Measurements from ENCODE around the gene CPSF4L. TPM values are rescaled to one million over a fixed set of nuclear protein-coding genes. Genes with fewer than 3 reads are reported as not detected.

Gene CPSF4L
- total RNA-seq, 1 donor from 2014 or later: not detected

DNA sequence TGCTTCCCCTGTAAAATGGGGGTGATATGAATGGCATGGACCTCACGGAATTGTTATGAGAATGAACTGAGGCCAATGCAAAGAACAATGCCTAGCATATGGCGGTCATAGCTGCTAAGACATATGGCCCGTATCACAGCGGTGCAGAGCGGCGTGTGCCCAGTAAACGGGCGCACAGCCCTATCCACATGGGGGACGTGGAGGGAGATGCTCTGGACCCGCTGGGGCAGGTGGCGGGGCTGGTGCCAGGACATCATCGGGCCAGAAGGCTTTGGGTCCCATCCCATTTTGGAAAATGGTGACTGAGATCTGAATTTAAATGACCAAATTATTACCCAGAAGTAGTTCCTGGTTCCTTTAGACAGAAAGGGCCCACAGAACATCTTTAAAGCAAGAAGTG lies 18.5 kb upstream of the CPSF4L start:
- H3K27me3 ChIP-seq (ENCODE audit: insufficient read depth, low read length): no peaks in the 10 kb centered on the region
- no peak overlapping the region for H3K4me2 ChIP-seq (ENCODE audit: low read length)
- H3K27ac ChIP-seq (ENCODE audit: low read depth, low read length): no peak overlapping the region
- no peak overlapping the region for H3K27ac Mint-ChIP-seq (ENCODE audit: unreplicated experiment)
- peaks cover 18% of the 10 kb centered on the region for H4K20me1 ChIP-seq (ENCODE audit: insufficient read depth, low read length)
- H3K4me1 ChIP-seq (ENCODE audit: insufficient read depth, low read length): no peaks in the 10 kb centered on the region
- DNase-seq (ENCODE audit: low read depth): no peak
- no peak for FAIRE-seq
- peaks cover 16% of the 10 kb centered on the region for H3K4me1 Mint-ChIP-seq (ENCODE audit: low read depth, unreplicated experiment)
- H2AFZ ChIP-seq (ENCODE audit: low read depth, low read length): no peak overlapping the region
- peaks cover 2% of the 10 kb centered on the region for H3K36me3 Mint-ChIP-seq (ENCODE audit: low read depth, unreplicated experiment)
- peaks cover 4% of the 10 kb centered on the region for H3K27me3 Mint-ChIP-seq (ENCODE audit: low read depth, unreplicated experiment)
- H3K9me3 ChIP-seq (ENCODE audit: insufficient read depth, low read depth, low read length): no peaks in the 10 kb centered on the region
- H3K9ac ChIP-seq (ENCODE audit: low read length): no peak overlapping the region
- peaks cover 4% of the 10 kb centered on the region for H3K79me2 ChIP-seq (ENCODE audit: insufficient read depth, low read length)
- H3K36me3 ChIP-seq (ENCODE audit: insufficient read depth, low read length): peaks cover 2% of the 10 kb centered on the region
- no peaks in the 10 kb centered on the region for H3K9me3 Mint-ChIP-seq (ENCODE audit: unreplicated experiment)
- H3K4me3 ChIP-seq (ENCODE audit: insufficient read depth, low read depth, low read length): no peak overlapping the region
- peak overlapping the region; percentile 27 for H3K4me3 Mint-ChIP-seq (ENCODE audit: unreplicated experiment)
- TF ChIP-seq, protein P1, sequence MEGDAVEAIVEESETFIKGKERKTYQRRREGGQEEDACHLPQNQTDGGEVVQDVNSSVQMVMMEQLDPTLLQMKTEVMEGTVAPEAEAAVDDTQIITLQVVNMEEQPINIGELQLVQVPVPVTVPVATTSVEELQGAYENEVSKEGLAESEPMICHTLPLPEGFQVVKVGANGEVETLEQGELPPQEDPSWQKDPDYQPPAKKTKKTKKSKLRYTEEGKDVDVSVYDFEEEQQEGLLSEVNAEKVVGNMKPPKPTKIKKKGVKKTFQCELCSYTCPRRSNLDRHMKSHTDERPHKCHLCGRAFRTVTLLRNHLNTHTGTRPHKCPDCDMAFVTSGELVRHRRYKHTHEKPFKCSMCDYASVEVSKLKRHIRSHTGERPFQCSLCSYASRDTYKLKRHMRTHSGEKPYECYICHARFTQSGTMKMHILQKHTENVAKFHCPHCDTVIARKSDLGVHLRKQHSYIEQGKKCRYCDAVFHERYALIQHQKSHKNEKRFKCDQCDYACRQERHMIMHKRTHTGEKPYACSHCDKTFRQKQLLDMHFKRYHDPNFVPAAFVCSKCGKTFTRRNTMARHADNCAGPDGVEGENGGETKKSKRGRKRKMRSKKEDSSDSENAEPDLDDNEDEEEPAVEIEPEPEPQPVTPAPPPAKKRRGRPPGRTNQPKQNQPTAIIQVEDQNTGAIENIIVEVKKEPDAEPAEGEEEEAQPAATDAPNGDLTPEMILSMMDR (IDR thresholded peaks at IDR 0.05; ENCODE audit: insufficient read depth, low read depth, low read length): no peak
- no peak for TF ChIP-seq EZH2 (IDR thresholded peaks at IDR 0.05; ENCODE audit: insufficient read depth, low read length)

- Mint-ChIP-seq H3K27me3 (ENCODE audit: low read depth, unreplicated experiment) (peaks cover 4% of the 10 kb centered on the region), H3K9me3 (ENCODE audit: unreplicated experiment) (no peaks in the 10 kb centered on the region), H3K27ac (ENCODE audit: unreplicated experiment) (no peak overlapping the region), H3K4me1 (ENCODE audit: low read depth, unreplicated experiment) (peaks cover 16% of the 10 kb centered on the region), H3K36me3 (ENCODE audit: low read depth, unreplicated experiment) (peaks cover 2% of the 10 kb centered on the region), H3K4me3 (ENCODE audit: unreplicated experiment) (no peak overlapping the region)
- Histone ChIP-seq H3K4me3 (ENCODE audit: insufficient read depth, low read depth, low read length) (no peak overlapping the region), H4K20me1 (ENCODE audit: insufficient read depth, low read length) (peaks cover 13% of the 10 kb centered on the region), H3K36me3 (ENCODE audit: insufficient read depth, low read length) (no peaks in the 10 kb centered on the region), H3K9me3 (ENCODE audit: insufficient read depth, low read depth, low read length) (no peaks in the 10 kb centered on the region), H3K4me1 (ENCODE audit: insufficient read depth, low read length) (no peaks in the 10 kb centered on the region), H3K79me2 (ENCODE audit: insufficient read depth, low read length) (no peaks in the 10 kb centered on the region), H3K27me3 (ENCODE audit: insufficient read depth, low read length) (no peaks in the 10 kb centered on the region), H3K9ac (ENCODE audit: low read length) (no peak overlapping the region), H3K27ac (ENCODE audit: low read depth, low read length) (no peak overlapping the region), H2AFZ (ENCODE audit: low read depth, low read length) (no peak overlapping the region), H3K4me2 (ENCODE audit: low read length) (no peak overlapping the region)
- DNase-seq (ENCODE audit: low read depth) (no peak), FAIRE-seq (no peak)
- TF ChIP-seq, protein P1 (IDR thresholded peaks at IDR 0.05; ENCODE audit: insufficient read depth, low read depth, low read length): no peak
- TF ChIP-seq EZH2 (IDR thresholded peaks at IDR 0.05; ENCODE audit: insufficient read depth, low read length): no peak
Observed at GRCh38 chr17:73279704-73280103, 18.0 kb upstream of the CPSF4L start.

DNA sequence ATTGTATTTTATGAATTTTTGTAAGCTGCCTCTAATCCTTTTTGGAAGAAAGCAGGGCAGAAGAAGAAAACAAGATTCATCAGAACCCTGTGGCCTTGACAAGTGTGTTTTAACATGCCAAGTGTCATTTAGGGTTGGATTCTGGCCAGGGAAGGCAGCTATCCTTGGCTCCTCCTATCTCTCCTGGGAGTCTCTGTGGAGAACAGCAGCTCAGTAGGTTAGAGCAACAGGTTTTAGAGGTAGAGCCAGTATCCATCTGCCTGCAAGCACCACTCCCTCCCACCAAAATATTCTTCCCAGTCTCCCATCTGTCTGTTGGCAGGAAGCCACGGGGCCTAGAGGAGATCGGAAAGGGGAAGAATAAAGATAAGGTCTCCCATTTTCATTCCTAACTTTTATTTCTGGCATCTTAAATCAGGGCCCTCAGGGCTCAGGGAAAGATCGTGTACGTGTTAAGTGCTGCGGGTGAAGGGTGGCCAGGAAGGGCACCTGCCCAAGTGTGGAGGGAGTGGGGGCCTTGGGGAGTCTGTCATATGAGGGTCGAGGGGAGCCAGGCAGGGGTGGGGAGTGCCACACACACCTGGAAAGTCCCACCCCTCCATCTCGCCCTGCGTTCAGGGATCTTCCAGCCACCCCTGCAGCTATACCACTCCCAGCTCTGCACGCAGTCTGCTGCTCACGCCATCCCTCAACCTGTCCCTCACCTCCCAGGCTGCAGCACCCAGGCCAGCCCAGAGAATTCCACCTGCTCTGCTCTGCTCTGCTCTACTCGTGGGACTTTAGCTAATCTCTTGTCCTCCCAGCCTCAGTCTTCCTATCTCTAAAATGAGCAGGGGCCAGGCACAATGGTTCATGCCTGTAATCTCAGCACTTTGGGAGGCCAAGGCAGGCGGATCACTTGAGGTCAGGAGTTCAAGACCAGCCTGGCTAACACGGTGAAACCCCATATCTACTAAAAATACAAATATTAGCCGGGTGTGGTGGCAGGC lies 17.1 kb upstream of the CPSF4L start:
- TF ChIP-seq EZH2 (IDR thresholded peaks at IDR 0.05; ENCODE audit: insufficient read depth, low read length): no peak
- TF ChIP-seq, protein P1 (IDR thresholded peaks at IDR 0.05; ENCODE audit: insufficient read depth, low read depth, low read length): no peak
- FAIRE-seq (no peak), DNase-seq (ENCODE audit: low read depth) (no peak)
- Histone ChIP-seq H2AFZ (ENCODE audit: low read depth, low read length) (no peak overlapping the region), H3K4me1 (ENCODE audit: insufficient read depth, low read length) (no peaks in the 10 kb centered on the region), H3K4me2 (ENCODE audit: low read length) (no peak overlapping the region), H4K20me1 (ENCODE audit: insufficient read depth, low read length) (peaks cover 12% of the 10 kb centered on the region), H3K4me3 (ENCODE audit: insufficient read depth, low read depth, low read length) (no peak overlapping the region), H3K27ac (ENCODE audit: low read depth, low read length) (no peak overlapping the region), H3K9me3 (ENCODE audit: insufficient read depth, low read depth, low read length) (no peaks in the 10 kb centered on the region), H3K79me2 (ENCODE audit: insufficient read depth, low read length) (no peaks in the 10 kb centered on the region), H3K9ac (ENCODE audit: low read length) (no peak overlapping the region), H3K36me3 (ENCODE audit: insufficient read depth, low read length) (no peaks in the 10 kb centered on the region), H3K27me3 (ENCODE audit: insufficient read depth, low read length) (no peaks in the 10 kb centered on the region)
- H3K27ac Mint-ChIP-seq (ENCODE audit: unreplicated experiment): no peak overlapping the region
- H3K9me3 Mint-ChIP-seq (ENCODE audit: unreplicated experiment): no peaks in the 10 kb centered on the region
- H3K4me3 Mint-ChIP-seq (ENCODE audit: unreplicated experiment): no peak overlapping the region
- H3K36me3 Mint-ChIP-seq (ENCODE audit: low read depth, unreplicated experiment): peaks cover 2% of the 10 kb centered on the region
- H3K4me1 Mint-ChIP-seq (ENCODE audit: low read depth, unreplicated experiment): peaks cover 11% of the 10 kb centered on the region
- H3K27me3 Mint-ChIP-seq (ENCODE audit: low read depth, unreplicated experiment): peaks cover 4% of the 10 kb centered on the region

Data from astrocyte (in vitro differentiated cells and primary cell).